HG03439 (cell line): ENCODE results near the gene ZRANB3.
"Not testable (repeated sequence)": the region's sequence is repeated elsewhere in the genome, so short reads cannot be mapped to it uniquely, and the experiment has no call there.

Experiments
- ATAC-seq: cut with Tn5 transposase; IDR thresholded peaks from one replicate; pipeline ENCODE4 v1.9.1; 2021; ENCODE audit warnings: mild to moderate bottlenecking, moderate library complexity; ENCODE audit not compliant: unreplicated experiment

Gene ZRANB3

DNA sequence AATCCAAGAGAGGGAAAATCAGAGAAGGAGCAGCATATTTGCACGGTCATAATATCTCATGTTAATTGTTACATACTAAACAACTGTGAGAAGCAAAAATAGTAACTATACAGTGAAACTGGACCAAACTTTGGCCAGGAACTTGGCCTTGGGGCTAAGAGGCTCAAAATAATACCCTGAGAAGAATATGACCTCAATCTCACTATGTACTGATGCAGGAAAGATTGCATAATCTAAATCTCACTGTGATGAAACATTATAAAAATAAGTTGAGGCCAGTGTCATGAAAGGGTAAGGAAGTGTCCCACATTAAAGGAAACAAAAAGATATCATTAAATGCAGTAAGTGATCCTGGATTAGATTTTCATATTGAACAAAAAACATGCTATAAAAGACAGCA lies 36.5 kb downstream of the ZRANB3 start:
- ATAC-seq: no peak

DNA sequence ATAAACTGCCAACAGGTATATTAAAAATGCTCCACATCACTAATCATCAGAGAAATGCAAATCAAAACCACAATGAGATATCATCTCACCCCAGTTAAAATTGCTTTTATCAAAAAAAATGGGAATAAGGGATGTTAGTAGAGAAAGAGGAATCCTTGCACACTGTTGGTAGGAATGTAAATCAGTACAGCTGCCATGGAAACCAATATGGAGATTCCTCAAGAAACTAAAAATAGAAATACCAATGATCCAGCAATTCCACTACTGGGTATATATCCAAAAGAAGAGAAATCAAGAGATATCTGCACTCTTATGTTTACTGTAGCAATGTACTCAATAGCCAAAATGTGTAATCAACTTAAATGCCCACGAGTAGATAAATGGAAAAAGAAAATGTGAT lies 40.6 kb downstream of the ZRANB3 start:
- no peak for ATAC-seq

DNA sequence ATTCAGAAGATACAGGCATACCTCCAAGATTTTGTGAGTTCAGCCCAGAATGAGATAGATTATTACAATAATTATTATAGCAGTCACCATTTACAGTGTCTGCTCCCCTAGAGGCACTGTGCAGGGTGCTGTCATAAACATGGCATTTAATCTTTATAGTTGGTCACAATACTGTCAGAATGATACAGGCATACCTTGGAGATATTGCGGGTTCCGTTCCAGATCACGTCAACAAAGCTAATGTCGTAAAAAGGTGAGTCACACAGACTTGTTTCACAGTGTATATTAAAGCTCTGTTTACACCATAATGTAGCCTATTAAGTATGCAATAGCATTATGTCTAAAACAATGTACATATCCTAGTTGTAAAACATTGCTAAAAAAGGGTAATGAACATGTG lies 45.6 kb downstream of the ZRANB3 start:
- no peak for ATAC-seq

DNA sequence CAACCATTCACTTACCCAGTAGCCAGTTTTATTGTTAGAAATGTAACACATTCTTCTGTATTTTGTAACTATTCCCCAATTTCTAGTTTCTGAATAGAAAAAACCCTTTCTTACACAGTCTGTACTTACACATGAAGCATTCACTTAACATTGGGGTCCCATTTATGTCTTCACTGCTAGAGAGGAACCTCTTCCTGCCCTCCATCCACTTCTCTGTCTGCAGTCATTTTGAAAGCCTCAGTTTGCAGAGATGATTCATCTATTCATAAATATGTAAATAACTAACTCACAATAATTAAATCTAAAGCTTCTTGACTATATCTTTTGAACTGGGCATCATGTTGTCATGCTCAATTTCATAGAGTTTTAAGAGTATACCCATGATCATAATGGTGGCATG lies 55.9 kb downstream of the ZRANB3 start:
- ATAC-seq: no peak

GRCh38 chr2:135473567-135473966 lies 57.5 kb downstream of the ZRANB3 start:
- no peak for ATAC-seq

DNA sequence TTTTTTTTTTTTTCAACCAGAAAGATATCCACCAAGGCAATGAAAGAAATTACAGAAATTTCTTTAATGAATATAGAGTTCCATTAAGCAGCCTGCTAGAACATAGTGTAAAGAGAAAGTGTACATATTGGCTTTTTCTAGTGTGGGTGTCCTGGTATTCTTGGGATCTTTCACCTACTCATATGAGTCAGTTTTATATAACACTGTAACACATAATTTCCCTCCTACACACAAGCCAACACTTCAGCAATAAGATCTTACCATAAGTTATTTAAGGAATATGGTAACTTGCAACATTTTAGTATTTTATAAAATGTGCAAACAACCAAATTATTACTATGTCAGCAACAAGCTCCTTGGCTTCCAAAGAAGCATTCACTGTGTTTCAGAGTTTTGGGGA lies 59.9 kb downstream of the ZRANB3 start:
- ATAC-seq: no peak

GRCh38 chr2:135457279-135457678 lies 73.7 kb downstream of the ZRANB3 start:
- no peak for ATAC-seq

GRCh38 chr2:135456835-135457234 lies 74.2 kb downstream of the ZRANB3 start:
- no peak for ATAC-seq

- ATAC-seq: no peak
These were observed 74.6 kb downstream of the ZRANB3 start for GRCh38 chr2:135456431-135456830.

GRCh38 chr2:135454608-135455007 lies 76.4 kb downstream of the ZRANB3 start:
- no peak for ATAC-seq

GRCh38 chr2:135453027-135453426 lies 78.0 kb downstream of the ZRANB3 start:
- not testable (repeated sequence) for ATAC-seq

GRCh38 chr2:135451966-135452365 lies 79.1 kb downstream of the ZRANB3 start:
- ATAC-seq: no peak

DNA sequence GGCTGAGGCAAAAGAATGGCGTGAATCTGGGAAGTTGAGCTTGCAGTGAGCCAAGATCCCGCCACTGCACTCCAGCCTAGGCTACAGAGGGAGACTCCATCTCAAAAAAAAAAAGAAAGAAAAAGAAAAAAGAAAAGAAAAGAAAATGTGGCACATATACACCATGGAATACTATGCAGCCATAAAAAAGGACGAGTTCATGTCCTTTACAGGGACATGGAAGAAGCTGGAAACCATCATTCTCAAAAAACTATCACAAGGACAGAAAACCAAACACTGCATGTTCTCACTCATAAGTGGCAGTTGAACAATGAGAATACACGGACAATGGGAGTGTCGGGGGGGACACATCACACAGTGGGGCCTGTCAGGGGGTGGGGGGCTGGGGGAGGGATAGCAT lies 88.0 kb downstream of the ZRANB3 start:
- ATAC-seq: not testable (repeated sequence)

DNA sequence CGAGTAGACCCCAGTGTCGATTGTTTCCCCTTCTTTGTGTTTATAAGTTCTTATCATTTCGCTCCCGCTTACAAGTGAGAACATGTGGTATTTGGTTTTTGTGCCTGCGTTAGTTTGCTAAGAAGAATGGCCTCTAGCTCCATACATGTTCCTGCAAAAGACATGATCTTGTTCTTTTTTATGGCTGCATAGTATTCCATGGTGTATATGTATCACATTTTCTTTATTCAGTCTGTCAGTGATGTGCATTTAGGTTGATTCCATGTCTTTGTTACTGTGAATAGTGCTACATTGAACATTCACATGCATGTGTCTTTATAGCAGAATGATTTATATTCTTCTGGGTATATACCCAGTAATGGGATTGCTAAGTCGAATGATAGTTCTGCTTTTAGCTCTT lies 95.9 kb downstream of the ZRANB3 start:
- ATAC-seq: not testable (repeated sequence)

DNA sequence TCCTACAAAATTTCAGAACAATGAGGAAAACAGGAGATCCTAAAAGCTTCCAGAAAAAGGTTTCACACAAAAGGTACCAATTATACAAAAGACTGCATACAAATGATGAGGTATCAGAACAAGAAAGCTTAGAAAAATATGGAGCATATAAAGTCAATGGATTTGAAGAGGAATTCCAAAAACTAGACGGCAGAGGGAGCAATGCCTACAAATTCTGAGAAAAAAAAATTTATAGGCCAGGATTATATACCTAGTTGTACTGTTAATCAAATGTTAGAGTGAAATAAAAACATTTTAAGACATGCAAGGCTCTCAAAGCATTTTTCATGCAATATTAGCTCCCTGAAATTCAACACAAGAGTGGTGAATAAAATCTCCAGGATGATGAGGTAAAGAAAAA lies 106.2 kb downstream of the ZRANB3 start:
- no peak for ATAC-seq

DNA sequence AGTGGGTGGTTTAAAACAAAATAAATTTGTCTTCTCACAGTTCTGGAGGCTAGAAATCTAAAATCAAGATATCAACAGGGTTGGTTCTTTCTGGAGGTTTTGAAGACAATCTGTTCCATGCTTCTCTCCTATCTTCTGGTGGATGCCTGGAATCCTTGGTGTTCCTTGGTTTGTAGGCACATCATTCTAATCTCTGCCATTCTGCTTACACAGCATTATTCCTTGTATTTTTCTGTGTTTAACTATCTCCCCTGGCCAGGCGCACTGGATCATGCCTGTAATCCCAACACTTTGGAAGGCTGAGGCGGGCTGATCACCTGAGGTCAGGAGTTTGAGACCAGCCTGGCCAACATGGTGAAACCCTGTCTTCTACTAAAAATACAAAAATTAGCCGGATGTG lies 108.1 kb downstream of the ZRANB3 start:
- no peak for ATAC-seq

DNA sequence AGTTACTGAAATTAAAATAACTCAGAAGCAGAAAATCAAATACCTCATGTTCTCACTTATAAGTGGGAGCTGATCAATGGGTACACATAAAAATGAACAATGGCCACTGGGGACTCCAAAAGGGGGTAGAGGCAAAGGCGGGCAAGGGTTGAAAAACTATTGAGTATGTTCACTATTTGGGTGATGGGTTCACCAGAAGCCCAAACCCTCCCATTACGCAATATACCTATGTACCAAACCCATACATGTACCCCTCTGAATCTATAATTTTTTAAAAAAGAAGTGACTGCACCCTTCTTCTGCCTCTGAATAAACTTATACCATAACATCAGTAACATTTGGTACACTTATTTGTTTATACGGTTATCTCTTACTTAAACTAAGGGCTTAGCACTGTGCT lies 119.4 kb downstream of the ZRANB3 start:
- ATAC-seq: no peak

DNA sequence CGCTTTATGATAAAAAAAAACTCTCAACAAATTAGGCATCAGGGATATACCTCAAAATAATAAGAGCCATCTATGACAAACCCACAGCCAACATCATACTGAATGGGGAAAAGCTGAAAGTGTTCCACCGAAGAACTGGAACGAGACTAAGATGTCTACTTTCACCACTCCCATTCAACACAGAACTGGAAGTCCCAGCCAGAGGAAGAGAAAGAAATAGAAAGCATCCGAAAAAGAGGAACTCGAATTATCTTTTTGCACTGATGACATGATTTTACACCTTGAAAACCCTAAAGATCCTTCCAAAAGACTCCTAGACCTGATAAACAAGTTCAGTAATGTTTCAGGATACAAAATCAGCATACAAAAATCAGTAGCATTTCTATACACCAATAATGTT lies 121.6 kb downstream of the ZRANB3 start:
- ATAC-seq: no peak

DNA sequence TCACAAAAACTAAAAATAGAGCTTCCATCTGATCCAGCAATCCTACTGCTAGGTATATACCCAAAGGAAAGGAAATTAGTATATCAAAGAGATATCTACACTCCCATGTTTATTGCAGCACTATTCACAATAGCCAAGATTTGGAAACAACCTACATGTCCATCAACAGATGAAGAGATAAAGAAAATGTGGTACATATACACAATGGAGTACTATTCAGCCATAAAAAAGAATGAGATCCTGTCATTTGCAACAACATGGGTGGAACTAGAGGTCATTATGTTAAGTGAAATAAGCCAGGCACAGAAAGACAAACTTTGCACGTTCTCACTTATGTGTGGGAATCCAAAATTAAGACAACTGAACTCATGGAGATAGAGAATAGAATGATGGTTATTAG lies 134.8 kb downstream of the ZRANB3 start:
- not testable (repeated sequence) for ATAC-seq

DNA sequence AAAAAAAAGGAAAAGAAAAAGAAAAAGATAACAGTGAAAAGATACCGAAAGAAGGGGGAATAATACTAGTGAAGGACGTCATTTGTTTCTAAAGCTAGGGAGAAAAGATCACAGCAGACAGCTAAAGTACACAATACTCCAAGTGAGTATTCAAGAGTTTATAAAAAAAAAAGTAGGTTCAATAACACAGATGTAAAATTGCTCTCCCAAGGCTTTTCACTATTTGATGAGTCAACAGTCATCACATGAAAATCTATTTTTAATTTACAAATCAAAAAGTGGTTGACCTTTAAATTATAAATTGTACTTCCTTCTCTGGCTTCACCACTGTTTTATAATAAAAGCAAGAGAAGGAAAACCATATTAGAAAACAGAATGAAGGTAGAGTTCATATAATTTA lies 144.0 kb downstream of the ZRANB3 start:
- ATAC-seq: no peak

GRCh38 chr2:135378591-135378990 lies 152.4 kb downstream of the ZRANB3 start:
- no peak for ATAC-seq

- no peak for ATAC-seq
These were observed 157.3 kb downstream of the ZRANB3 start for GRCh38 chr2:135373702-135374101.

GRCh38 chr2:135349941-135350340 lies 181.1 kb downstream of the ZRANB3 start:
- no peak for ATAC-seq
